Medulla oblongata (tissue), 1 donor: Measurements from ENCODE around the gene NPAS3.

Experiments used
- DNase-seq: peaks from one replicate; pipeline ENCODE4 v3.0.0-alpha.2; 2015; ENCODE audit errors: extremely low spot score

The NPAS3 gene

DNA sequence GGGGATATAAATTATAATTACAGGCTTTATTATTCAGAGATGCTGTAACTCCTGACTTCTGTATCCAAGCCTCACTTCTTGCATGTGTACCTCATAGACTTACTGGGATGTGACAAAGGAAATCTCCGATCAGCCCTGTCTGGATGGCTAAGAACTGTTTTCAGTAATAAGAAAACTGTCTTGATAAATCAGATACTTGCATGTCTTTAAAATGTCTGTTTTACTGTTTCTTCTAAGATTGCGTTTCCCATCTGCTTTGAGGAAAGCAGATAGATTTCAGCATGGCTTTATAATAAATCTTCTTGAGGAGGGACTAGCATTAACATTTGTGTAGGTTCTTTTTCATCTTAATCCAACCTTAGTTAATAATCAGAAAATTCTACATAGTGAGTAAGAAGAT, 616.3 kb downstream of the NPAS3 start:
- no peak for DNase-seq

DNA sequence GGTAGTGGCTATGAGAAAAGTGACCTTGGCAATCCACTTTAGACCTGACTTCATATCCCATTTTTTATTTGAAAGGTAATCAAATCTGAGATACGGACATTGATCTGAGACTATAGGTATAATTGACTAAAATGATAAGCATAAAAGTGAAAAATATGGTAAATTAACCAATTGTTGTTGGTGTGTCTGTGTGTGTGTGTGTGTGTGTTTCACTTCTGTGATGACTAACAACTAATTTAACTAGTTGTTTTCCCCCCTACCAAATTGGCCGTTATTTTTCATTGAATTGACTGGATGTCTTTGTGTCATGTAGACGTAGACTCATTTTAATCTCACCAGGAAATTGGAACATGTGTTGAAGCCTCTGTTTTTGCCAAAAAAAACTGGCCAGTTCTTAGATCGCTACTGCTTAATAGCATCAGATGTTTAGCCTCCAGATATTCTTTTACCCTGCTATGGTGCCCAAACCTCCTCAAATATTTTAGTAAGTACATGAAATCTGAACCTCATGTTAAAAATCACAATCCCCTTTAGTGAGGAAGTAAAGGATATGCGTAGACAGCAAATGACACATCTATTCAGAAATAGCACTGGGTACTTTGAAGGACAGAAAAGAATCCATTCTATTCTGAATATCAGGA, 617.2 kb downstream of the NPAS3 start:
- no peak for DNase-seq

DNA sequence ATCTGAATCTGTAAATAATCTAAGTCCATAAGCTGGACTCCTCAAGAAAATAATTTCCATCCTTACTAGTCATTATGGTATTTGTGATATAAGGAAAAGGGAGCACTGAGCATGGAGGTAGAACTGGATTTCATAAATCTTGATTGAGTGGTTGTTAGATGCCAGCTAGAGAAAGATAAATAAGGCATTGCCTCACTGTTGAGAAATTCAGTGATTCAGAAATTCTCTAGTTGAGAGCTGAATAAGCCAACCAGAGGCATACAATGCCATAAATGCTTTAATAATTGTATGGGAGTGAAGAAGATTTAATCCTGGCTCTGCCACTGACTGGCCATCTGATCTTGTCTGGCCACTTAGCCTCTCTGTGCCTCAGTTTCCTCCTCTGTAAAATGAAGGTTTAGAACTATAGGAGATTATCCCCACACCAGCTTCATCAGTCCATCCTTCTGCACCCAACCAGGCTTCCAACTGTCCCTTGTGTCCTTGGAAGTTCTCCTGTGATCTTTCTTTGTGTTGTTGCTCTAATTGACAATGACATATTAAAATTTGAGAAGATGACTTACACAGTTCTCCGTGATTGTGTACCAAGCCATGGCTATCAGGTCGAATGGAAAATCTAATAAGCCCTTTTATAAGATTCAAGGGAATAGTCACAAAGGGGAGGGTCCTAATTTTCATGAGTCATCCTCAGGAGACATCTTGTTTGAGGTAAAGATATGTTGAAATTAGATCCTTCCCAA, 617.9 kb downstream of the NPAS3 start:
- DNase-seq: no peak

DNA sequence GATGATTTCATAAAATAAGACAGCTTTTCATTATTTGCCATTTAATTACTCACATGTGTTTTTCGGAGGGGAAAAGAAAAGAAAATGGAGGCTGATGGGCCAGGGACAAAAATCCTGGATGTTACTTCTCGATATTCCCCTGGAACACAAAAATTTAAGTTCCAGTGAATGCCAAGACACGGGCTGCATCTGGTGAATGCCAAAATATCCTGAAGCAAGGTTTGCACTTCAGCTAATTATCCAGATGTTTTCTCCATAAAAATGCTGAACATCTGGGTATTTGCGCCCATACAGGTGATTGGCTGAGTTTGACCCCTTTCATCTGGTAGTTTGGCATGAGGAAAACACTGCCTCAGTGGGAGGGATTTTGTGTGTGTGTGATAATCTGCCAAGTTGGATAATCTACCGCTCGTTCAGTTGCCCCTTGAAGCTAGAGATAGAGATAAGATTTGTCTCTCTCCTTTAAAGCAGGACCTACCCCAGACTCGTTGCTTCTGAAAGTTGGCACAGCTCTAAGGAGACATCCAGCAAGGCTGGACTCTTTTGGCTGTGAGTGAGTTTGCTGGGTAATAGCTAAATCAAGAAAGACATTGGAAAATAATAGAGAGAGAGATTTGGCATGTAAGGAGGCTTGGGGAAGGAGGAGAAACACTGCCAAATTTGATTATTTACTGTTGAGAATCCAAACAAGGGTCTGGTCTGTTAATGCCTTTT, 622.2 kb downstream of the NPAS3 start:
- no peak for DNase-seq

DNA sequence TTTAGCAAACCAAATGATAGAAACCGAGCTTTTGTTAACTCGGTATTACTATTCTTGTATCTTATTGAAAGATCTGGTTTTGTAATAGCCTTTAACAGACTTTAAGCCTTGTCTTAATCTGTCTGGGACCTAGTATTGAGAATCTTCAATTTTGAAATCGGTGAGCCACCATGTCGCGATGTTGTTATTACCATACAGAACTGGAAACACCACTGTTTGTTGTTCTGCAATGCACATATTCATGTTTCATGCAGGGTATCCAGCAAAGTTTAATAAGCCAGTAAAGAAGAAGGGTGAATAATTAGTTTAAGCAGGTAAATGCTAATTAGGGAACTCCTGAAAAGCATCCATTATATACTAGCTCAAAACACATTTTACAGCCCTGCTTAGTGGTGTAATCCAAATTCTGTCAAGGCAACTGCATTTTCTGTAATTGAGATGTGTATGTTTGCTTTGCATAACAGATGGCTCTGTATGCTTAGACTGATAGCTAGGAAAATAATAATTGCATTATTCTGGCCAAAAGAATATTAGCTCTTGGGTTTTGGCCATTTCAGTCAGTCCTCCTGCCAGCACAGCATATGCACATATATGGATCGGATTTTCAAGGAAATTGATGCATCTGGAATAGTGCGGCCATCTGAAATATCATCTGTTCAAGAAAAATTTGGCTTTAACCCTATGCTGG, 623.0 kb downstream of the NPAS3 start:
- no peak for DNase-seq

DNA sequence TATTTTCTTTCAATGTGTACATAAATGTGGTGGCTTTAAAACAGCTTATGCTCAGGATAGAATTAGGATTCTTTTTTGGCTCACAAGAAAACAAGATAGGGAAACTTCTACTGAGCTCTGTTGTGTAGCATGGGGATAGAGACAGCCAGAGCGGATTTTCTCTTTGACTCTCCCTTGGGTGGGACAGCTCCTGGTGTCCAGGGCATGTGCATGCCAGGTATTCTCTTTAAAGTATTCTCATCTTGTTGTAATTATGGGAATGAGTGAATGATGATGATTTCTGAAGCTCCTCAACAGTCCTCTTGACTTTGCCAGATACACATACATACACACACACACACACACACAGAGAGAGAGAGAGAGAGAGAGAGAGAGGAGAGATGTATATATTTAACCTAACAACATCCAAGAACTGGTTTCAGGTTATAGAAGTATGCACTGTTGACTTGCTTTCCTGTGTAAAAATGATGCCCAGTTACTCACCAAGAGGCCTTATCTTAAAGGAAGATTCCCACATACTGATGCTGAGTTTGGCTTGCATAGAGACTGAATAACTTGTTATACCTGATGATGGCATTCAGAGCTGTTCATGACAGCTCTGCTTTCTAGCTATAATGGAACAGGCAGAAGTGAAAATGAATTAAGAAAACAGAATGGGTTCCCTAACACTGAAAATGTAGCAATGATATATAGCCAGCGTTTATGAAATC, 624.7 kb downstream of the NPAS3 start:
- DNase-seq: no peak

DNA sequence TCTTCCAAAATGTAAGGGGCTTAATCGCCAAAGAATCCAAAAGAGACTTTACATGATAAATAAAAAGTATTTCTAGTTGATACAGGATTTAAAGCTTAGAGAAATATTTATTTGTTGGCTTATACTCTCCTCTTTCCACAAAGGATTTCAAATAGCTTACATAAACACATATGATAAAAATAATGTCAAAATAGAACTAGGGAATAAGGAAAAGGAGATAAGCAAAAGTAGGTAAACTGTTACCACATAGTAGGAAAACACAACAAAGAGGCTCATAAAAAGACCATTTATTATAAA, 625.2 kb downstream of the NPAS3 start:
- no peak for DNase-seq

DNA sequence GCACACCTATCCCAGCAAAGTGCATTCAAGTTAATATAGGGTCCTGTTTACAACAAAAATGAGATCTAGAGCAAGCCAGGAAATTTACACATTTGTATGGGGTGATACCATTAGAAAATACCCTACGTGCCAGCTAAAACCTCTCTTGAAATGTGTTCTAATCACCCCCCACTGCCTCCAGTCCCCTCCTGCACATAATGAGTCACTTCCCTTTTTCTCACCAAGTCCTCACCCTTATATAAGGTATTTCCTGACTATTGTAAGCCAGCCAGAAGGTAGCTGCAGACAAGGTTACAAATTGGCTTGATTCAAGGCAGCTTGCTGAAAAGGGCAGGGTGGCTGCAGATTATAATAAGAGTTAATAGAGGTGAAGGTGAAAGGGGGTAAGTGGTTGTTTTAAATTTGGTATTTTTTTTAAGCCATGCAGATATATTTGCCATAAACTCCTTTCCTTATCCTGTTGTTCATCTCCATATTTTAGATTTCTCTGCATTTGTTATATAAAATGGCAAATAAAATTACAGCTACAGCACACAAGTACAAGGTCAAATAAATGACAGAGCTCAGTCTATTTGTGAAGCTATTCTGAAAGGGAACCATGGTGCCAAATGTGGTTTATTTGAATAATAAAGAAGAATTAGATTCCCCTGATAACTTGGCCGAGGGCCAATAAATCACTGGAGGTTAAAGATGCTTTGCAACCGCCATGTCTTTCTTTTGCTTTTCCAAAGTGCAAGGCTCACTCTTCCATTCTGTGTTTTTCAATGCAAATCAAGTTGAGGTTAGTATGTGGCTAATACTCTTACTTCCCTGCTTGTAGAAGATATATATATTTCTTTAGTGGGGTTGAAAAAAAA, 626.3 kb downstream of the NPAS3 start:
- no peak for DNase-seq

DNA sequence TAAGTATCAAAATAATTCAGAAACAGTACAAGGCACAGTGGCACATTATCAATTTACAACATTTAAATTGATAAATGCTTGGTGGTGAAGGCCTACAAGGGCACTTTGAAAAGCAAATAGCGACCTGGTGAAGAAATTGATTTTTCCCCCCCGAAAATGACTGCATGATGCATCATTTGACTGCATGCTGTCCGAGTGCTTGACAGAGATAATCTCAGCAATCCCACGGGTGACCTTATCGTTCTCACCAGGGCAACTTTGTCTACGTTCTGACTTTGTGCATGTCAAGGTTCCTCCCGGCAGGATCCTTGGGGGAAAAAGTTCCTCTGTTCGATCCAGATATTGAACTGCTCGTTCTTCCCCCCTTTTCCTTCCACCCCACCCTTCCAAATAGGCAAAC, 627.4 kb downstream of the NPAS3 start:
- DNase-seq: no peak

DNA sequence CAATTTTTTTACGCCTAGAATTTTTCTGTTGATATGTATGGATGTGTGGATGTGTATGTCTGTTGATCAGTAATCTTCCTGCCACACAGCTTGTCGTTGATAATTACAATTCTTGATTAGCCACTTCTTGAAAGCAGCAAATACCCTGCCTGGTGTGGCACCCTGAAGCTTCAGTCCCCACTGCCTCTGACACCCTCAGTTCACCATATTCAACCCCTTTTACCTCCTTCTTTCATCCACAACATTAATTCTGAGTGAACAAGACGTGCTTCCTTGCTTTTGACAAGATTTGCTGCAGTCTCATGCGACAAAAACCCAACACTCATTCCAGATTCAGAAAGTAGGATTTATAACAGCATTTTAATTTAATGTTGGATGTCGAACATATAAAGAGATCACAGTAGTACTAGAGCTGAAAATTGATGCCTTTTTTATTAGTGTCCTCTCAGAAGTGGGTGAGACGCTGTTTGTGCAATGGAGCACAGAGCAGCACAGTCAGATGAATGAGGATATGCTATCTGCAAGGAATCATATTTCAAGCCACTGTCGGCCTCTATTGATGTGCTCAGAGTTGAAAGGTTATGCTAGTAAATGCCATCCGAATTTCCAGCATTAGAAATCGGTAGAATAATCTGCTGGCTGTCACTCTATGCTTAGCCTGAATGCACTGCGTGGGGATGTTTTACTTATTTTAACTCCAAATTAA, 628.5 kb downstream of the NPAS3 start:
- no peak for DNase-seq

DNA sequence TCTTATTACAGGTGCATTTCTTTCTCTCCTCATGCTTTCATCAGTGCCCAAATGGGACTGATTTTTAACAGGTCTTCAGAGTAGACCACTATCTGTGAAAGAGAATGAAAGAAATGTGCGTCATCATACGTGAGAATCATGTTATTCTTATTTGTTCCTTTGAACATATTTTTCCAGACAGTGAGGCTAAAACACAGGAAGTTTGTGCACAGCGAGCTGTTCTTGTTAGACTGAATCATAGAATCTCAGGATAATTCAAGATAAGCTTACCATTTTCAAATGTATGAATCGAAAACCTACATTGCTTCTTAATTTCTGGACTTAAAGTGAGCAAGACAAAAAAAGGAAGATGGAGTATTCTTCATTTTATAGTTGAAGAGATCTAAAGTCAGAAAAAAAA, 629.1 kb downstream of the NPAS3 start:
- no peak for DNase-seq

DNA sequence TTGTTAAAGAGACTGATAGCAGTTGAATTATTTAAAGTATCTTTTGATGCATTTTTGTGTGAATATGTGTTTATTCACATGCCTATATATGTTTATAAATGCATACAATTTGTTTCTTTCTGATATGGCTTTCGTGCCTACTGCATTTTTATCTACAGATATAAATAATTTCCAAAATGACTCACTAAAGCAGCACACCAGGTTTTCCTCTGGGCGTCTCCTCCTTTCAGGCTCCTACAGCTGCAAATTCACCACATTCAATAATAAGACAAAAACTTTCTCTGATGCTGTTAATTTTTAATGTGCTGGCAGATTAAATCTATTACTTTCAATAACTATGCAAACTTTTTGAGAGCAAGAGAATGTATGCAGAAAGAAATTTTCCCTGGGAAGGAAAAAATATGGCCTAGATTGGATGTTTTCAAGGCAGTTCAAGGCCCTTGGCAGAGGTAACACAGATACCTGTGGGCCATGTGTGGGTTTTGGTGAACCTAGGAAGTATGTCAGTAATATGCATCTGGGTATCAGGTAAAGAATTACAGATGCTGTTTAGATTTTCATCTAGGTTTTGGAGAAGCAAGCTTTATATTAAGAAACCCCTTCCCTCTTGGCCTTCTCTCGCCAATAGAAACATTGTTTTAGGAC, 630.4 kb downstream of the NPAS3 start:
- DNase-seq: no peak

DNA sequence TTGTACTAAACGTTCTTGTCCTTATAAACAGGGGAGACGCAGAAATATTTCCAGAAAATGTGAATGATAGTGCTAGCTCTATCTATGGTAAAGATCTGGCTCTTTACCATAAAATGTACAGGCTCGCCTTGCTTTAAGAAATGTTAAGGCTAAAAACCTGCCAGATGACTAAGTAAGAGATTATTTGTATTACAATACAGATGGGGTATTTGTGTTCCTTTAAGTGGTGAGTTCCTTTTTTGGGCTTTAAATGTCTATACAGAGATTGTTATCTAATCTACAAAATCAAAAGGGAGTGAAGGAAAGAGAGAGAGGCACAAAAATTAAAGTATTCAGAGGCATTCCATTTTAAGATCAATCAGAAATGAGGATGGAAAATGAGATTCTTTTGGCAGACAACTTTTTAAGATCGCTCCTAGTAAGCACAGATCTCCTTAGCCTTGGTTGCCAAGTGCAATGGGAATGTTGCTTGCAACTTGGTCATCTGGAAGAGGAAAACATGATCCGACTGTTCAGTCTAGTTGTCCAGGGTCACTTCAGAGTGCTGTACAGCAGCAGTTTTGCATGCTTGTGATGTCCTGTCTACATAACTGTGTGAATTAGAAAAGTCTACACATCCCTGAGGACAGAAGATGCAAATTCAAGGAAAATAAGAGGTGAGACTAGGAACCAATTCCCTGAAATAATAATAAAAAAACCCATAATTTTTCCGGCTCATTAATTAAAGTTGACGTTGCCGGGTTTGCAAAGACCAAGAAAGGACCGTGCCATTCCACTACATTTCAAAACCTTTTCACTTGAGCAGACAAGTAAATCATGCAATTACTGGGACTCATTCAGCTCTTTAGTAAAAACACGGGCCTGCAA, 631.4 kb downstream of the NPAS3 start:
- DNase-seq: peak; percentile 20

DNA sequence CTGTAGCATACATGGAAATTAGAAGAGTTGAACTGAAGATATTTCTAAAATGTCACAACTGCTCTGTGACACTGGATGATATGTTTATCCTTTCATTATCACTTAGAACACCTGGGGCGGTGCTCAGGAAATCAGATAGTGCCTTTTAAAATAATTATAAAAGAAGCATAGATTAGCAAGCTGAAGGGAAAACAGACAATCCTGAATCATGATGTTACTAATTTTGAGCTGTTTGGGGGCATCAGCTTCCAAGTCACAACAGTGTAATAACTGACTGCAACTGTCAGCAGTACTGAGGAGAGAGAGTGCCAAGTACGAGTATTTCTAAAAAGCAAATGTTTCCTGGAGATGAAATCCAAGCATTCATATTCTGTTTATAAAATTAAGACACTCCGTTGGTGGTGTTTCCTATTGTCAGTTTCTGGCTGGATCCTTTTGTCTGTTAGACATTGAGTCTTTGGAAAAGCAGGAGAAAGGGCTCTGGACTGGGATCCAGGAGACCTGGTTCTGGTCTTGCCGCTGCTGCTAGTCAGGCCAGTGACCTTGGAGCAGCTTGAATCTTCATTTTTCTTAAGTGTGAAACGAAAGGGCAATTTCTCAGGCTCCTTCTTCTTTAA, 632.1 kb downstream of the NPAS3 start:
- peak; percentile 36 for DNase-seq

DNA sequence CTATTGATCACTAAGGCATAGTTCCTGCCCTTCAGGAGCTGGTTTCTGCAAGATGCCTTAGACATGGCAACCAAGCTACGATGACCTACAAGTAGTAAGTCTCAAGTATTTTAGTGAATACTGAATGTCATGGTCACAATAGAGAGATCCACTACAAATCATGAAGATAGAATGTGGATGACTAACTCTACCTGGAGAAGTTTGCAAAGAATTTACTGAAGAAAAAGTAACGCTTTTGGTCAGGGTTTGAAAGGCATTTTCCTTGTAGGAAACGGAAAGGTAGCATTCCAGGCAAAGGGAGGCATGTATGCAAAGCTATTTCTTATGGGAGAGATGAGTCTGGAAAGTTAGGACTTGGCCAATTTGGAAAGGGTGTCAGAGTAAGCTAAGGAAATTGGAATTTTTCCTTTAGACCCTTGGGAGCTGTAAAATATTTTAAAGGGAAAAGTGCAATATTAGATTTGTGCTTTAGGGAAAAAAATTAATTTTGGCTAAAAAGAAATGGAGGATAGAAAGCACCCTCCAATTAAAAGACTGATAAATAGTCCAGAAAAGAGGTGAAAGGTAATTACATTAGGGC, 634.7 kb downstream of the NPAS3 start:
- no peak for DNase-seq

DNA sequence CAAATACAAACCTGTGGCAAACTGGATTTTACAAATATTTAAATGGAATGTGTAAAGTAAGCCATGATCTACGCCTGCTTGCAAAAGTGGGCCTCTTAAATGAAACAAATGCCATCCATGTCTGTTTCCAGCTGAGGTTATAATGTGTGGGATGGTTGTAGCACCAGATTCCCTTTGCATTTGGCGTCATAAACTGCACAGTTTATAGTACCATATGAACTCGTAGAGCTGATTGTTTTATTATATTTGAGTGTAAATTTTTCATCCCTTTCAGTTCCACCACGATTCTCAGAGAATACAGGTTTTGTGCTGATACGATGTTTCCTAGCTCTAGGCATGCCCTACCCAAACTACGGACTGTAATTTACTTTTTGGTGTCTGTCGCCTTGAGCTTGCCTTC, 637.3 kb downstream of the NPAS3 start:
- DNase-seq: no peak

DNA sequence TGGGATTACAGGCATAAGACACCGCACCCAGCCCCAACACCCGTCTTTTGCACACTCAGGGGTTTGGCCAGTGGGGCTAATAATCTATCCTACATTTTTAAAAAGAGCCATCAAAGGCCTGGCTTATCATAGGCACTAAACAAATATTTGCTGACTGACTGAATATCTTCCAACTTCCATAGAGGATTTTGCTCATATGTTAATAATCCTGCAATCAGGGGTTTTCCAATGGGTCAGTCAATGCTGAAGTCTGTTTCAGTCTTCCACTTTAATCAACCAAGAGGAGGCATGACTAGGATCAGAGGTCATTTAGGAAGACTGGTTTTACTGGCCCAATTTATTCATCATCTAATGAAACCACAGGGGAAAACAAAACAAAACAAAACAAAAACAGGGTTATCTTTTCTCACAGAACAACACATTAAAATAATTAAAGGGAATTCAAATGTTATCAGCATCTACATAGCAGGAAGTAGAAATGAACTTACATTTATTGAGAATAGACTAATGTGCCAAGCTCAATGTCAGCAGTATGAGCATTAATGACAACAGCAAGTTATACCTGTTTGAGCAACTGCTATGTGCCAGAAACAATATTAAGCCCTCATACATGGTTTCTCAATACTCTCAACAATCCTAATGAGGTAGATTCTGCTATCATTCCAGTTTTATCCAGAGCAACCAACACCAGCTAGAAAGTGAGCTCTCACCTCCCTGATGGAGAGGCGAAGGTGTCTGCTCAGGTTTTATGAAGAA, 640.0 kb downstream of the NPAS3 start:
- no peak for DNase-seq
